ENCODE data around the gene ETFB. TPM values are rescaled to one million over a fixed set of nuclear protein-coding genes. Genes with fewer than 3 reads are reported as not detected.

The ETFB gene
- total RNA-seq, 2 donors from 2014 or later, result 141 to 217 TPM

DNA sequence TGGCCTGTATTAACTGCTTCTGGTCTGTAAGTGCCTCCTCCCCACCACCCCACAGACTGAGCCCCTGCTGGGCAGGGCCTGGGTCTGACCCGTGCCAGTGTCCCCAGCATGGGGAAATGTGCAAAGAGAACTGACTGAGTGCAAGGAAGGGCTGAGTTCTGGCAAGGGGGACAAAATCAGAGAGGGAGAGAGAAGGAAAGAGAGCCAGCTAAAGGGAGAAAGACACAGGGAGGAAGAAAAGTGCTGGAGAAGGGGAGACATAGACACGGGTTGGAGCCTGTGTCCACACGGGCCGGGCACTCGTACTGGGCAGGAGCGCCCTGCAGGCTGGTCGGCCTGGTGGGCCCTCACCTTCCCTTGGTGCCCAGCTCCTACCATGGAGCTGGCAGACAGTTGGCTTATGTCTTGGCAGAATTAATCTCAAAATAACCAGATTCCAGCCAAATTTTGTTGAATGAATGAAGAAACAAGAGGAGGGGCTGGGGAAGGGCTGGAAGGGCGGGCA lies 5.0 kb upstream of the ETFB start:
- Histone ChIP-seq H3K9ac (ENCODE audit: low read depth in 2 of 2, low read length in 2 of 2) (no peak overlapping the region), H3K36me3 (no peaks in the 10 kb centered on the region), H3K4me3 (no peak overlapping the region), H3K9me3 (no peaks in the 10 kb centered on the region), H3K27me3 (no peaks in the 10 kb centered on the region), H3K4me1 (peaks cover 4% of the 10 kb centered on the region), H3K27ac (no peak overlapping the region)
- no peak for DNase-seq
- no peak for TF ChIP-seq CTCF (IDR thresholded peaks at IDR 0.05)
- intact Hi-C loops (cut with DNase I), result no loop called here

DNA sequence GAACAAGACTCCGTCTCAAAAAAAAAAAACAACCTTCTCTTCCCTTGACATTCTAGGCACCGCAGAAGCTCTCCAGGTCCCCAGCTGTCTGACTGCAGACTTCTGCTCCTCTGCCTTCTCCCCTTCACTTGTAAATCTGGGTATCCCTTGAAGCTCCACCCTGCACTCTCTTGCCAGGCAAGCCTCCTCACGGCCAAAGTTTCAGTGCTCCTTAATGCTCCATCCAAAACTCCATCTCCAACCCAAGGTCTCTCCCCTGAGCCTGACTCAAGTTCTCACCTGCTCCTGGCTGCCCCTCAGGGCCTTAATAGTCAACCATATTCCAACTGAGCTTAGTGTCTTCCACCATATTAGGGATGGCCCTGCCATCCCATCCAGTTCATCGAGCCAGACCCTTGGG lies 4.0 kb upstream of the ETFB start:
- Histone ChIP-seq H3K36me3 (no peaks in the 10 kb centered on the region), H3K4me3 (no peak overlapping the region), H3K27ac (no peak overlapping the region), H3K27me3 (no peaks in the 10 kb centered on the region), H3K9ac (ENCODE audit: low read depth in 2 of 2, low read length in 2 of 2) (no peak overlapping the region), H3K9me3 (no peaks in the 10 kb centered on the region), H3K4me1 (peaks cover 8% of the 10 kb centered on the region)
- DNase-seq, result no peak
- TF ChIP-seq CTCF (IDR thresholded peaks at IDR 0.05), result no peak
- intact Hi-C loops (cut with DNase I), result no loop called here

- Histone ChIP-seq H3K27ac (peak within 1 kb of the TSS; percentile 91), H3K4me3 (peak within 1 kb of the TSS; percentile 76), H3K9ac (ENCODE audit: low read depth in 2 of 2, low read length in 2 of 2) (peak within 1 kb of the TSS; percentile 82 to 100), H3K27me3 (no peaks in the 10 kb centered on the region), H3K36me3 (no peaks in the 10 kb centered on the region), H3K4me1 (peaks cover 10% of the 10 kb centered on the region), H3K9me3 (no peaks in the 10 kb centered on the region)
- intact Hi-C loops (cut with DNase I), result loop anchor here (2.0 kb wide), 1 partner anchor 26 kb away; no protein-coding TSS in a partner anchor
- DNase-seq, result no peak
- no peak for TF ChIP-seq CTCF (IDR thresholded peaks at IDR 0.05)
Measured at GRCh38 chr19:51368366-51369282, 2.4 kb upstream of the ETFB start, which contains the start of gene CLDND2. Gene CLDND2, minus strand, starts transcription at chr19:51369003. Its CDS starts 426 bp downstream, at chr19:51368577.

- Histone ChIP-seq H3K36me3 (no peaks in the 10 kb centered on the region), H3K4me1 (peaks cover 10% of the 10 kb centered on the region), H3K4me3 (peak overlapping the region; percentile 76), H3K9ac (ENCODE audit: low read depth in 2 of 2, low read length in 2 of 2) (peak overlapping the region; percentile 82 to 100), H3K27ac (peak overlapping the region; percentile 91), H3K27me3 (no peaks in the 10 kb centered on the region), H3K9me3 (no peaks in the 10 kb centered on the region)
- TF ChIP-seq CTCF (IDR thresholded peaks at IDR 0.05), result no peak
- DNase-seq, result peak; percentile 100
- intact Hi-C loops (cut with DNase I), result loop anchor here (2.0 kb wide), 1 partner anchor 27 kb away; no protein-coding TSS in a partner anchor
Measured at GRCh38 chr19:51367565-51368365, 1.6 kb upstream of the ETFB start.

DNA sequence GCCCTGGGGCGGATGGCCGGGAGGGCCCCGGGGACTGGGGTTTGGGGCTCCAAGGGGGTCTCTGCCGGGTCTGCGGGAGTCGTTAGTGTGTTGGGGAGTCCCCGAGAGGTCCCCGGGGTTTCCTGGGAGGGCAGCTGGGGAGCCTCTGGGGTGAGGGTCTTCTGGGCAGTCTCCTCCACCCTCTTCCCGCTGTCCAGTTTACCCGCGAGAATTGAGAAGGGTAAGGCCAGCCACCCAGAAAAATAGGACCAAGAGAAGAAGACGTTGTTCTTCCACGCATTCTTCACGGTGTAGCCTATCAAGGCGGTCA lies 1.0 kb upstream of the ETFB start:
- peaks cover 10% of the 10 kb centered on the region for H3K4me1 ChIP-seq
- no peak for DNase-seq

More for the DNA sequence above, 1.0 kb upstream of the ETFB start:
- H3K27ac ChIP-seq, result peak overlapping the region; percentile 91
- peak overlapping the region; percentile 94 to 100 for H3K9ac ChIP-seq (ENCODE audit: low read depth in 2 of 2, low read length in 2 of 2)
- no peaks in the 10 kb centered on the region for H3K27me3 ChIP-seq
- no peaks in the 10 kb centered on the region for H3K36me3 ChIP-seq
- no peaks in the 10 kb centered on the region for H3K9me3 ChIP-seq
- peak overlapping the region; percentile 76 for H3K4me3 ChIP-seq
- intact Hi-C loops (cut with DNase I), result no loop called here
- TF ChIP-seq CTCF (IDR thresholded peaks at IDR 0.05), result no peak
